OCI-LY3 (cell line): ENCODE measurements around the gene CDH15.

Experiments
- H2AFZ ChIP-seq: fragments of 200-600, 300-600 bp; shearing (Covaris generic); 2 replicates; pipeline ENCODE4 v1.6.0; 2014; ENCODE audit warnings: antibody characterized with exemption, low read depth, low read length
- H3K27ac ChIP-seq: fragments of 200-600, 300-600 bp; sonication (generic); 2 replicates; pipeline ENCODE4 v1.5.1; 2014; ENCODE audit warnings: mild to moderate bottlenecking, low read length, moderate library complexity, mixed read lengths
- H3K27me3 ChIP-seq: fragments of 200-600, 300-600 bp; sonication (generic); 2 replicates; pipeline ENCODE4 v1.6.1; 2014; ENCODE audit warnings: low read depth, low read length, mixed read lengths
- H3K36me3 ChIP-seq: fragments of 200-600, 300-600 bp; sonication (generic); replicated peaks from 2 replicates; pipeline ENCODE3; 2014; ENCODE audit warnings: low read depth, low read length, mixed read lengths
- H3K4me1 ChIP-seq: fragments of 300-600, 200-600 bp; sonication (generic); 2 replicates; pipeline ENCODE4 v1.6.1; 2014; ENCODE audit warnings: low read length, mixed read lengths
- H3K4me2 ChIP-seq: fragments of 200-600, 300-600 bp; sonication (generic); 2 replicates; pipeline ENCODE4 v1.6.1; 2014; ENCODE audit warnings: low read length, mixed read lengths
- H3K4me3 ChIP-seq: fragments of 300-600, 200-600 bp; sonication (generic); 2 replicates; pipeline ENCODE4 v1.5.1; 2014; ENCODE audit warnings: antibody characterized with exemption, mild to moderate bottlenecking, low read length, moderate library complexity
- H3K79me2 ChIP-seq: fragments of 300-600, 200-600 bp; shearing (Covaris generic); 2 replicates; pipeline ENCODE4 v1.6.1; 2014; ENCODE audit warnings: mild to moderate bottlenecking, low read length, mixed read lengths
- H3K9ac ChIP-seq: fragments of 300-600, 200-600 bp; shearing (Covaris generic); 2 replicates; pipeline ENCODE4 v1.6.0; 2014; ENCODE audit warnings: mild to moderate bottlenecking, low read length, moderate library complexity
- H3K9me3 ChIP-seq: fragments of 200-600, 300-600 bp; shearing (Covaris generic); 2 replicates; pipeline ENCODE4 v1.6.1; 2014; ENCODE audit warnings: low read length, mixed read lengths; ENCODE audit not compliant: insufficient read depth
- H4K20me1 ChIP-seq: fragments of 200-600, 300-600 bp; sonication (generic); 2 replicates; pipeline ENCODE4 v1.6.1; 2016; ENCODE audit warnings: low read length, mixed read lengths; ENCODE audit not compliant: insufficient read depth
- EZH2phosphoT487 ChIP-seq: fragments of 200-600 bp; shearing (Covaris generic); IDR thresholded peaks from 2 replicates; pipeline ENCODE4 v1.6.1; 2018; ENCODE audit warnings: antibody characterized with exemption, mixed run types, low read depth
- TF ChIP-seq, protein P1 (sequence below): fragments of 200-600, 300-600 bp; sonication (generic); IDR thresholded peaks from 2 replicates; pipeline ENCODE4 v1.5.1; 2014; ENCODE audit warnings: antibody characterized with exemption, low read length, low read depth

Gene CDH15

GRCh38 chr16:89141884-89142267 is 29.7 kb upstream of the CDH15 start:
- Histone ChIP-seq H3K9ac (no peak overlapping the region), H4K20me1 (no peaks in the 10 kb centered on the region), H3K27ac (no peak overlapping the region), H3K9me3 (no peaks in the 10 kb centered on the region), H3K4me1 (no peaks in the 10 kb centered on the region), H3K27me3 (no peaks in the 10 kb centered on the region), H3K4me2 (no peak overlapping the region), H3K36me3 (peaks cover 44% of the 10 kb centered on the region), H3K79me2 (no peaks in the 10 kb centered on the region), H3K4me3 (no peak overlapping the region), H2AFZ (no peak overlapping the region)
- TF ChIP-seq, protein P1, sequence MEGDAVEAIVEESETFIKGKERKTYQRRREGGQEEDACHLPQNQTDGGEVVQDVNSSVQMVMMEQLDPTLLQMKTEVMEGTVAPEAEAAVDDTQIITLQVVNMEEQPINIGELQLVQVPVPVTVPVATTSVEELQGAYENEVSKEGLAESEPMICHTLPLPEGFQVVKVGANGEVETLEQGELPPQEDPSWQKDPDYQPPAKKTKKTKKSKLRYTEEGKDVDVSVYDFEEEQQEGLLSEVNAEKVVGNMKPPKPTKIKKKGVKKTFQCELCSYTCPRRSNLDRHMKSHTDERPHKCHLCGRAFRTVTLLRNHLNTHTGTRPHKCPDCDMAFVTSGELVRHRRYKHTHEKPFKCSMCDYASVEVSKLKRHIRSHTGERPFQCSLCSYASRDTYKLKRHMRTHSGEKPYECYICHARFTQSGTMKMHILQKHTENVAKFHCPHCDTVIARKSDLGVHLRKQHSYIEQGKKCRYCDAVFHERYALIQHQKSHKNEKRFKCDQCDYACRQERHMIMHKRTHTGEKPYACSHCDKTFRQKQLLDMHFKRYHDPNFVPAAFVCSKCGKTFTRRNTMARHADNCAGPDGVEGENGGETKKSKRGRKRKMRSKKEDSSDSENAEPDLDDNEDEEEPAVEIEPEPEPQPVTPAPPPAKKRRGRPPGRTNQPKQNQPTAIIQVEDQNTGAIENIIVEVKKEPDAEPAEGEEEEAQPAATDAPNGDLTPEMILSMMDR: no peak
- TF ChIP-seq EZH2phosphoT487: no peak

DNA sequence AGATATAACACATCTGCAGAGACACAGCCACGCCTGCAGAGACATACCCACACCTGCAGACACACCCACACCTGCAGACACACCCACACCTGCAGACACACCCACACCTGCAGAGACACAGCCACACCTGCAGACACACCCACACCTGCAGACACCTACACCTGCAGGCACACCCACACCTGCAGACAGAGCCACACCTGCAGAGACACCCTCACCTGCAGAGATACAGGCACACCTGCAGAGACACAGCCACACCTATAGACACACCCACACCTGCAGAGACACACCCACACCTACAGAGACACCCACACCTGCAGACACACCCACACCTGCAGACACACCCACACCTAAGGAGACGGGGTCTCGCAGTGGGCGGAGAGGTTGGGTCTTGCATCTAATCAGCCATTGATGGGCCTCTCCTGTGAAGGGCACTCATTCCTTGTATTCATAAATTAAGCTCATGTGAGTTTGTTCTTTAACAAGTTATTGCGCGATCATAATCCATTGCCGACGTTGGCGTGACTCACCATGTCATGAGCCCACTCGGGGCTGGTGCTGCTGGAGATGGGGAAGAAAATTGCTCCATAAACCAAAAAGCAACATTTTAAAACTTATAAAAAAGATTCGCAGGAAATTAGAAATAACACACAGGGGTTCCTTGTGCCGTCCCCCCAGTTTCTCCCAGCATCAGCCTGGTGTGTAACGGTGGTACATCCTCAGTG is 28.9 kb upstream of the CDH15 start:
- Histone ChIP-seq H3K4me3 (no peak overlapping the region), H3K27ac (no peak overlapping the region), H3K9ac (no peak overlapping the region), H3K27me3 (no peaks in the 10 kb centered on the region), H3K36me3 (peaks cover 46% of the 10 kb centered on the region), H2AFZ (no peak overlapping the region), H3K9me3 (no peaks in the 10 kb centered on the region), H4K20me1 (no peaks in the 10 kb centered on the region), H3K4me1 (no peaks in the 10 kb centered on the region), H3K4me2 (no peak overlapping the region), H3K79me2 (no peaks in the 10 kb centered on the region)
- TF ChIP-seq, protein P1: no peak
- TF ChIP-seq EZH2phosphoT487: no peak

DNA sequence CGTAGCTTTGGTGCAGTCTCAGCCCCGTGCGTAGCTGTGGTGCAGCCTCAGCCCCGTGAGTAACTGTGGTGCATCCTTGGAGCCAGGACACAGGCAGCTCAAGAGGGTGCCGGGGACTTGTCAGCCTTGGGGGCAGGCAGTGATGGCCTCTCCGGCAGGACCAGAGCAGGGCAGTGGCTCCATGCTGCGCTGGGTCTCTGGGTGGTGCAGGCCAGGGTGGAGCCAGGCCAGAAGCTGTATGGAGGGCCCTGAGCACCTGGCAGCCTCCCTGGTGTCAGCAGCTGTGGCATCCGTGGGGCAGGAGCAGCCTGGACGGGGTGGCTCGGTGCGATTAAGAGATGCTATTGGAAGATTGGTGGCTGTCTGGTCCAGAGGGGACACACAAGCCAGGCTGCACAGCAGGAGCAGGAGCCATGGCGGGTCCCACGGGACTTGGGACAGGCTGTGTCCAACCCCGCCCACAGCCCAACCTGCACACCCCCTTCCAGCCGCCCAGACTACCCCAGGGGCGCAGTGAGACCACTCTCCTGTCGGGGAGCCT is 28.3 kb upstream of the CDH15 start:
- H3K36me3 ChIP-seq: peaks cover 50% of the 10 kb centered on the region
- TF ChIP-seq, protein P1: no peak
- no peak for TF ChIP-seq EZH2phosphoT487

GRCh38 chr16:89143911-89144675 is 27.5 kb upstream of the CDH15 start:
- no peaks in the 10 kb centered on the region for H4K20me1 ChIP-seq
- no peaks in the 10 kb centered on the region for H3K79me2 ChIP-seq
- H3K9me3 ChIP-seq: 0 out of 2 replicates have a peak, but pooled peaks cover 4% of the 10 kb centered on the region
- no peaks in the 10 kb centered on the region for H3K4me1 ChIP-seq
- H3K4me3 ChIP-seq: no peak overlapping the region
- no peak overlapping the region for H3K9ac ChIP-seq
- H3K27ac ChIP-seq: no peak overlapping the region
- no peak overlapping the region for H2AFZ ChIP-seq
- no peaks in the 10 kb centered on the region for H3K27me3 ChIP-seq
- TF ChIP-seq EZH2phosphoT487: no peak
- H3K4me2 ChIP-seq: no peak overlapping the region
- peaks cover 58% of the 10 kb centered on the region for H3K36me3 ChIP-seq

More for the DNA sequence above, 28.3 kb upstream of the CDH15 start:
- Histone ChIP-seq H3K9ac (no peak overlapping the region), H3K4me2 (no peak overlapping the region), H3K27me3 (no peaks in the 10 kb centered on the region), H4K20me1 (no peaks in the 10 kb centered on the region), H2AFZ (no peak overlapping the region), H3K27ac (no peak overlapping the region), H3K4me3 (no peak overlapping the region), H3K79me2 (no peaks in the 10 kb centered on the region), H3K9me3 (no peaks in the 10 kb centered on the region), H3K4me1 (no peaks in the 10 kb centered on the region)
